CD4-positive, CD25-positive, alpha-beta regulatory T cell (primary cell): ENCODE measurements around the gene MINK1. TPM values are rescaled to one million over a fixed set of nuclear protein-coding genes. Genes with fewer than 3 reads are reported as not detected.

ENCODE experiments used
- ATAC-seq, 2 donors: fragments of 150-1000 bp; cut with Tn5 transposase; one replicate each; pipeline ENCODE4 v1.10.0; 2021; ENCODE audit warnings: low read depth in 2 of 2, moderate number of reproducible peaks in 2 of 2, moderate library complexity in 1 of 2
- DNase-seq, 3 donors: peaks; one replicate each; pipeline versions ENCODE4 v3.0.0 to v3.0.0-alpha.2; 2012 to 2022; ENCODE audit warnings: mixed read lengths in 1 of 3
- H3K27ac ChIP-seq: one replicate; pipeline ENCODE4 v1.7.0; 2013; ENCODE audit warnings: mild to moderate bottlenecking, low read length; ENCODE audit not compliant: insufficient read depth, poor library complexity, severe bottlenecking
- H3K27me3 ChIP-seq: one replicate; pipeline ENCODE4 v1.7.0; 2013; ENCODE audit warnings: low read length; ENCODE audit not compliant: control insufficient read depth, insufficient read depth
- H3K36me3 ChIP-seq: one replicate; pipeline ENCODE4 v1.7.0; 2013; ENCODE audit warnings: mild to moderate bottlenecking, low read length, moderate library complexity; ENCODE audit not compliant: control insufficient read depth, insufficient read depth
- H3K4me1 ChIP-seq: 2 replicates; pipeline ENCODE4 v1.7.0; 2013; ENCODE audit warnings: mild to moderate bottlenecking, low read length; ENCODE audit not compliant: insufficient read depth, control insufficient read depth, poor library complexity, severe bottlenecking
- H3K4me3 ChIP-seq: one replicate; pipeline ENCODE4 v1.7.0; 2013; ENCODE audit warnings: low read depth, mild to moderate bottlenecking, low read length, moderate library complexity
- H3K9me3 ChIP-seq, 2 experiments: 1 replicate in 1 of 2; 2 replicates in 1 of 2; pipeline ENCODE4 v1.7.0; 2013; ENCODE audit warnings: low read length in 2 of 2, mild to moderate bottlenecking in 1 of 2, moderate library complexity in 1 of 2; ENCODE audit not compliant: control insufficient read depth in 2 of 2
- H3K27ac Mint-ChIP-seq, 3 donors: one replicate each; pipeline ENCODE4 v1.8.0; 2020 to 2022; ENCODE audit warnings: mild to moderate bottlenecking in 3 of 3, mixed read lengths in 3 of 3, moderate library complexity in 2 of 3
- H3K27me3 Mint-ChIP-seq: one replicate; pipeline ENCODE4 v1.8.0; 2022; ENCODE audit warnings: mild to moderate bottlenecking, mixed read lengths
- H3K36me3 Mint-ChIP-seq: one replicate; pipeline ENCODE4 v1.8.0; 2020; ENCODE audit warnings: mixed read lengths
- H3K4me1 Mint-ChIP-seq, 4 donors: one replicate each; pipeline ENCODE4 v1.8.0; 2020 to 2022; ENCODE audit warnings: mixed read lengths in 4 of 4, mild to moderate bottlenecking in 1 of 4
- H3K4me3 Mint-ChIP-seq, 4 donors: one replicate each; pipeline ENCODE4 v1.8.0; 2020 to 2022; ENCODE audit warnings: mild to moderate bottlenecking in 4 of 4, mixed read lengths in 4 of 4, moderate library complexity in 3 of 4
- H3K9me3 Mint-ChIP-seq, 7 donors: one replicate each; pipeline ENCODE4 v1.8.0; 2020 to 2022; ENCODE audit warnings: mixed read lengths in 7 of 7, mild to moderate bottlenecking in 3 of 7, moderate library complexity in 2 of 7
- polyA plus RNA-seq, 4 donors: library from polyadenylated mRNA; unstranded; fragments of 300-500 nt; fragmentation: Illumina TruSeq; gene quantifications; one replicate each; pipeline ENCODE4 v1.2.3, GENCODE V29; 2021
- total RNA-seq: library from RNA; stranded (reverse); gene quantifications from one replicate; pipeline ENCODE4 v1.2.3, GENCODE V29; 2022

Gene MINK1
- total and polyA plus RNA-seq, 5 donors from 2014 or later = 9.4 to 235 (median 13.2) TPM

DNA sequence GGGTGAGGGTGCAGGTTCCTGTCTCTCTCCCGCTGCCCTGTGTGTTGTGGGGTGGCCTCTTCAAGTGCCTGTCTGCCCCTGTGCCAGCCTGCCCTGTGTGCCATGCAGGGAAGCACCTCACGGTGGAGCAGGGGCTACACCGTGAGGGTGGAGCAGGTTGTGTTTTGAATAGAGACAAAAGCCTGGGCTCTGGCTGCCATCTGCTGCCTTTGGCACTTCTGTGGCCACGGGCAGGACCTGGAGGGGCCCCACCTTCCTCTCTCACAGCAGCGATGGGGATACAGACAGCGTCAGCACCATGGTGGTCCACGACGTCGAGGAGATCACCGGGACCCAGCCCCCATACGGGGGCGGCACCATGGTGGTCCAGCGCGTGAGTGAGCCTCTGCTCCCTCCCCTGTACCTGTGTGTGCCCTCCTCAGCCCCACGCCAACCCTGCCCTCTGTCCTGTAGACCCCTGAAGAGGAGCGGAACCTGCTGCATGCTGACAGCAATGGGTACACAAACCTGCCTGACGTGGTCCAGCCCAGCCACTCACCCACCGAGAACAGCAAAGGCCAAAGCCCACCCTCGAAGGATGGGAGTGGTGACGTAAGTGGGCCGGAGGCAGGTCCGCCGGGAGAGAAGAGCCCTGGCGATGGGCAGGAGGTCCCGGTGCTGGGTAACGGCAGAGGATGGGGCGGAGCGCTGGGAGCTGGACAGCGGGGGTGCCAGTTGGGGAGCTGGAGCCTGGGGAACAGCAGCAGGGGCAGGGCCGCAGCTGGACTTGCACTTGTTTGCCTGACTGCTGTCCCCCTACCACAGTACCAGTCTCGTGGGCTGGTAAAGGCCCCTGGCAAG lies 60.8 kb downstream of the MINK1 start:
- peaks cover 14% of the 10 kb centered on the region for H3K36me3 Mint-ChIP-seq
- ATAC-seq (no peak), DNase-seq (no peak)
- no peak overlapping the region for H3K27ac ChIP-seq
- H3K27me3 ChIP-seq = no peaks in the 10 kb centered on the region
- H3K4me1 Mint-ChIP-seq = peaks cover 0 to 9% (median 3%) of the 10 kb centered on the region in 4 donors
- H3K4me3 ChIP-seq = no peak overlapping the region
- H3K4me1 ChIP-seq = peaks cover 7% of the 10 kb centered on the region
- no peak overlapping the region for H3K4me3 Mint-ChIP-seq
- no peak overlapping the region for H3K27ac Mint-ChIP-seq
- peaks cover 56% of the 10 kb centered on the region for H3K36me3 ChIP-seq
- H3K27me3 Mint-ChIP-seq = no peaks in the 10 kb centered on the region
- H3K9me3 ChIP-seq = no peaks in the 10 kb centered on the region
- H3K9me3 Mint-ChIP-seq = no peaks in the 10 kb centered on the region

DNA sequence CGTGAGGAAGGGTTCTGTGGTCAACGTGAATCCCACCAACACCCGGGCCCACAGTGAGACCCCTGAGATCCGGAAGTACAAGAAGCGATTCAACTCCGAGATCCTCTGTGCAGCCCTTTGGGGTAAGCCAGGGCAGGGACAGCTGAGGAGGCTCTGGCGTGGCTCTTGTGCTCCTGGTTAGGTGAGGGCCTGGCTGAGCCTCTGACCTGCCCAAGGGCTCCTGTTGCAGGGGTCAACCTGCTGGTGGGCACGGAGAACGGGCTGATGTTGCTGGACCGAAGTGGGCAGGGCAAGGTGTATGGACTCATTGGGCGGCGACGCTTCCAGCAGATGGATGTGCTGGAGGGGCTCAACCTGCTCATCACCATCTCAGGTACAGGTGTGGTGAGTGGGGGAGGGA lies 62.0 kb downstream of the MINK1 start:
- no peak for ATAC-seq
- no peak for DNase-seq
- no peak overlapping the region for H3K4me3 Mint-ChIP-seq
- Histone ChIP-seq H3K9me3 (no peaks in the 10 kb centered on the region), H3K27ac (no peak overlapping the region), H3K4me3 (no peak overlapping the region), H3K36me3 (peaks cover 55% of the 10 kb centered on the region), H3K4me1 (peaks cover 17% of the 10 kb centered on the region), H3K27me3 (no peaks in the 10 kb centered on the region)
- H3K36me3 Mint-ChIP-seq = peaks cover 10% of the 10 kb centered on the region
- H3K9me3 Mint-ChIP-seq = no peaks in the 10 kb centered on the region
- peaks cover 9% of the 10 kb centered on the region for H3K27me3 Mint-ChIP-seq
- H3K27ac Mint-ChIP-seq = no peak overlapping the region
- peaks cover 0 to 14% (median 5%) of the 10 kb centered on the region in 4 donors for H3K4me1 Mint-ChIP-seq

GRCh38 chr17:4895657-4896331 lies 62.7 kb downstream of the MINK1 start:
- DNase-seq (no peak), ATAC-seq (no peak)
- Histone ChIP-seq H3K36me3 (peaks cover 49% of the 10 kb centered on the region), H3K9me3 (no peaks in the 10 kb centered on the region), H3K27ac (no peak overlapping the region), H3K4me1 (peaks cover 23% of the 10 kb centered on the region), H3K4me3 (no peak overlapping the region), H3K27me3 (no peaks in the 10 kb centered on the region)
- Mint-ChIP-seq H3K9me3 (no peaks in the 10 kb centered on the region), H3K36me3 (peaks cover 10% of the 10 kb centered on the region), H3K4me3 (peak overlapping the region in 1 of 4 donors; percentile 15), H3K4me1 (peaks cover 0 to 17% (median 7%) of the 10 kb centered on the region in 4 donors), H3K27ac (peak overlapping the region in 1 of 3 donors; percentile 6), H3K27me3 (peaks cover 14% of the 10 kb centered on the region)

GRCh38 chr17:4896332-4897197 lies 63.4 kb downstream of the MINK1 start:
- Mint-ChIP-seq H3K27ac (peak overlapping the region in 1 of 3 donors; percentile 20), H3K36me3 (peaks cover 10% of the 10 kb centered on the region), H3K4me1 (peaks cover 0 to 22% (median 9%) of the 10 kb centered on the region in 4 donors), H3K9me3 (no peaks in the 10 kb centered on the region), H3K27me3 (peaks cover 15% of the 10 kb centered on the region), H3K4me3 (no peak overlapping the region)
- DNase-seq (no peak), ATAC-seq (no peak)
- Histone ChIP-seq H3K9me3 (no peaks in the 10 kb centered on the region), H3K4me3 (no peak overlapping the region), H3K27me3 (no peaks in the 10 kb centered on the region), H3K27ac (no peak overlapping the region), H3K4me1 (peaks cover 27% of the 10 kb centered on the region), H3K36me3 (peaks cover 41% of the 10 kb centered on the region)

DNA sequence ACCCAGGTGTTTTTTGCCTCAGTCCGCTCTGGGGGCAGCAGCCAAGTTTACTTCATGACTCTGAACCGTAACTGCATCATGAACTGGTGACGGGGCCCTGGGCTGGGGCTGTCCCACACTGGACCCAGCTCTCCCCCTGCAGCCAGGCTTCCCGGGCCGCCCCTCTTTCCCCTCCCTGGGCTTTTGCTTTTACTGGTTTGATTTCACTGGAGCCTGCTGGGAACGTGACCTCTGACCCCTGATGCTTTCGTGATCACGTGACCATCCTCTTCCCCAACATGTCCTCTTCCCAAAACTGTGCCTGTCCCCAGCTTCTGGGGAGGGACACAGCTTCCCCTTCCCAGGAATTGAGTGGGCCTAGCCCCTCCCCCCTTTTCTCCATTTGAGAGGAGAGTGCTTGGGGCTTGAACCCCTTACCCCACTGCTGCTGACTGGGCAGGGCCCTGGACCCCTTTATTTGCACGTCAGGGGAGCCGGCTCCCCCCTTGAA lies 64.1 kb downstream of the MINK1 start:
- DNase-seq (no peak), ATAC-seq (no peak)
- Mint-ChIP-seq H3K36me3 (peaks cover 10% of the 10 kb centered on the region), H3K27ac (peak overlapping the region in 1 of 3 donors; percentile 20), H3K4me3 (peak overlapping the region in 1 of 4 donors; percentile 10), H3K9me3 (no peaks in the 10 kb centered on the region), H3K4me1 (peaks cover 0 to 28% (median 9%) of the 10 kb centered on the region in 4 donors), H3K27me3 (peaks cover 15% of the 10 kb centered on the region)
- H3K4me1 ChIP-seq = peaks cover 27% of the 10 kb centered on the region
- no peaks in the 10 kb centered on the region for H3K9me3 ChIP-seq
- H3K27me3 ChIP-seq = no peaks in the 10 kb centered on the region
- no peak overlapping the region for H3K4me3 ChIP-seq
- no peak overlapping the region for H3K27ac ChIP-seq
- peaks cover 38% of the 10 kb centered on the region for H3K36me3 ChIP-seq

DNA sequence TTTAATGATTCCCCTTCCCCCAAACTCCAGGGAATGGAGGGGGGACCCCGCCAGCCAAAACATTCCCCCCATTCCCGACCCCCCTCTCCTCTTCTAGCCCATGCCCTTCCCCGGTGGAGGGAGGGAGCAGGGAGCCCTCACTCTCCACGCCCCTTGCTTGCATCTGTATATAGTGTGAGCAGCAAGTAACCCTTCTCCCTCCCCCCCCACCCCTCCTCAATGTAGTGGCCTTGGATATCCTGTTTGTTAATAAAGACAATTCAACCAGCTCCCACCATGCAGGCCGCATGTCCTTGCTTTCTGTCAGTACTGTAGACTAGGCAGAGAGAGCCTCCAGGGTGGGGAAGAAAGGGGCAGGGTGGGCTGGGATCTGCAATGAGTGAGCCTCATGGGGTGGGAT lies 64.6 kb downstream of the MINK1 start:
- H3K36me3 ChIP-seq = peaks cover 38% of the 10 kb centered on the region
- H3K4me1 Mint-ChIP-seq = peaks cover 0 to 33% (median 12%) of the 10 kb centered on the region in 4 donors
- peaks cover 33% of the 10 kb centered on the region for H3K4me1 ChIP-seq
- H3K4me3 Mint-ChIP-seq = peak overlapping the region in 3 of 4 donors; percentile 10 to 85 (median 79)
- ATAC-seq (no peak), DNase-seq (no peak)
- H3K9me3 Mint-ChIP-seq = peaks cover 0 to 2% (median 0%) of the 10 kb centered on the region in 7 donors
- H3K27ac ChIP-seq = no peak overlapping the region
- no peaks in the 10 kb centered on the region for H3K27me3 ChIP-seq
- no peak overlapping the region for H3K4me3 ChIP-seq
- H3K9me3 ChIP-seq = no peaks in the 10 kb centered on the region
- peaks cover 10% of the 10 kb centered on the region for H3K36me3 Mint-ChIP-seq
- H3K27me3 Mint-ChIP-seq = peaks cover 15% of the 10 kb centered on the region
- H3K27ac Mint-ChIP-seq = peak overlapping the region in 1 of 3 donors; percentile 85

DNA sequence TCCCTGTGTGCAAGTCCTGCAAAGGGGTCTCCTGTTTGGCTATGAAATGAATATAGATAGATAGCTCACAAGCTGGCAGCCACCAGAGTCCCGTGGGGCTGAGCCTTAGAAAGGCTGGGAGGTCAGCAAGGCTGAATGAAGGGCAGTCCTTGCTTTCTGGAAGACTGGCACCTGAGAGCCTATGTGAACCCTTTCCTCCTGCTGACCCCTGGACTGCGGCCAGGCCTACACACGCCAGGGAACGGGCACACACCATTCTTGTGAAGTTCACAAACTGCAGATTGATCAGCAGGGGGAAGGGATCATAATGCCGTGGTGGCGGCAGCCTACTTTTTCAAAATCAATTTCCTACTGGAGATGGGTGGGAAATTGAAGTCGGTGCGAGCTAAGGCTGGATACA lies 65.2 kb downstream of the MINK1 start:
- Mint-ChIP-seq H3K4me3 (peak overlapping the region; percentile 79 to 94 (median 82)), H3K27ac (peak overlapping the region; percentile 63 to 85 (median 72)), H3K4me1 (peaks cover 0 to 39% (median 17%) of the 10 kb centered on the region in 4 donors), H3K27me3 (peaks cover 17% of the 10 kb centered on the region), H3K9me3 (peaks cover 0 to 4% (median 0%) of the 10 kb centered on the region in 7 donors), H3K36me3 (peaks cover 10% of the 10 kb centered on the region)
- peaks cover 38% of the 10 kb centered on the region for H3K4me1 ChIP-seq
- H3K9me3 ChIP-seq = no peaks in the 10 kb centered on the region
- H3K4me3 ChIP-seq = no peak overlapping the region
- no peak for DNase-seq
- ATAC-seq = no peak
- H3K27me3 ChIP-seq = no peaks in the 10 kb centered on the region
- no peak overlapping the region for H3K27ac ChIP-seq
- H3K36me3 ChIP-seq = peaks cover 34% of the 10 kb centered on the region
